Diencephalon (tissue), 1 donor: ENCODE data around the gene G2E3. TPM values are rescaled to one million over a fixed set of nuclear protein-coding genes. Genes with fewer than 3 reads are reported as not detected.

ENCODE experiments used
- small RNA-seq: library from RNA; depleted of rRNA; stranded (forward); fragments of <200 nt; gene quantifications from one replicate; pipeline ENCODE3, GENCODE V24; 2014
- total RNA-seq: library from RNA; depleted of rRNA; stranded (reverse); fragments of >200 nt; gene quantifications from one replicate; pipeline ENCODE4 v1.2.3, GENCODE V29; 2014

Gene G2E3
- 42.2 TPM for total RNA-seq

DNA sequence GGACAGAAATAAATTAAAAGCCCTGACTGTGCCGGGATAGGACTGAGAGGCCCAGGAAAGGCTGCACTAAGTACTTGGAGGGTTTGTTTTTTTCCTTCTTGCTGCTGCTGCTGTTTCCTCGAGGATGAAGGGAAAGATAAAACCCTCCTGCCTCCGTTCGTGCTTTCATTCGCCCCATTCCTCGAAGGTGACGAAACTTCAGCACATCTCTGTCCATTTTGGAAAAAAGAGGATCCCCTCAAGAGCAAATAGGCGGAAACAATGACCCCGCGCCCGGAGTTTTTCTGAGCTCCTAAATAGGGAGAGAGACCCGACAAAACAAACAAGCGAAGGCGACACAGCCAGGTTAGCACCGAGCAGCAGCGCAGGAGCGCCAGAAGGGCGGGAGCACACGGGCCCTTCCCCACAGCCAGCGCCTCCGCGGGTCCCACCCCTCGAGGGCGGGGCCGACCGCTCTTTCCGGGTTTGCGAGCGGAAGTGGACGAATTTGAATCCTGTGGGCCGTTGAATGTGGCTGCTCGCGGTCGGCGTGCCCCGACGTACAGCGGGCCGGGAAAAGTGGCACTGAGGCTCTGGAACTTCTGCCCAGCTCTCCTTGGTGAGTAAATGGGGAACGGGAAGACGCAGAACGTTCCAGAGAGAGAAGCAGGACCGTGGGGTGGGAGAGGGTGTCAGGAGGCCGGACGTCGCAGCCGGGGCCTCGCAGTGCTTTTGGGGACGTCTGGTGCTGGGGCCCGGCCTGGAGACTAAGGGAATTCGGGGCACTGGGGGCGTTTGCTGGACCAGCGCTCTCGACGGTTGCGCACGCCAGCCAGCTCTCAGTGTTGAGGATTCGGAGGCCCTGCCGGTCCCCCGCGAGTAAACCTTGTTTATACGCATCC, at the start of gene G2E3:
TSS of gene G2E3 (plus strand) at position 484 of the 881 bp plus-strand sequence. CDS start 21,922 bp downstream, outside the sequence.

GRCh38 chr14:30621940-30622830, 63.2 kb downstream of the G2E3 start, which contains the start of gene SCFD1:
SCFD1 (plus strand) TSS chr14:30622319; CDS start chr14:30622339, 20 bp downstream.

Small RNA genes lying within 50 kb of the gene (small RNA-seq; reads per million reads assigned to genes)
- not detected for gene RF02271

Other genes with a start within 250 kb of the G2E3 start
- gene SCFD1, start 63.2 kb downstream of the G2E3 start, total RNA-seq: 149 TPM